Left renal pelvis (tissue), 4 donors: Measurements from ENCODE around the gene RAB20. TPM values are rescaled to one million over a fixed set of nuclear protein-coding genes. Genes with fewer than 3 reads are reported as not detected.

Experiments used
- DNase-seq, 4 donors: peaks; one replicate each; pipeline ENCODE4 v3.0.0-alpha.2; 2013; ENCODE audit warnings: low read depth in 4 of 4, low spot score in 3 of 4
- polyA plus RNA-seq, 4 donors: library from polyadenylated mRNA; unstranded; fragments of 120-200 nt; gene quantifications; one replicate each; pipeline ENCODE4 v1.2.1, GENCODE V29; 2013; ENCODE audit not compliant: insufficient read length in 4 of 4

Gene RAB20
- polyA plus RNA-seq, 4 donors = 6.9 to 9.7 (median 7.9) TPM

GRCh38 chr13:110474713-110475112 lies 86.8 kb downstream of the RAB20 start:
- DNase-seq = no peak

Other genes starting within 250 kb of the RAB20 start
- 10 to 100 TPM; 33.8 to 50.5 (median 41.3) TPM for gene NAXD, start 53.8 kb upstream of the RAB20 start, polyA plus RNA-seq
- gene CARS2, start 144.4 kb upstream of the RAB20 start, polyA plus RNA-seq = 10 to 100 TPM; 47.9 to 81.9 (median 62.0) TPM
- 10 to 100 TPM; 21.2 to 43.1 (median 28.1) TPM for gene ING1, start 152.0 kb upstream of the RAB20 start, polyA plus RNA-seq